GM18909 (cell line): Measurements from ENCODE around the gene BDKRB1.

Source experiments
- ATAC-seq: cut with Tn5 transposase; IDR thresholded peaks from one replicate; pipeline ENCODE4 v1.9.1; 2021; ENCODE audit warnings: mild to moderate bottlenecking; ENCODE audit not compliant: unreplicated experiment, poor library complexity

The BDKRB1 gene

GRCh38 chr14:96255501-96256366 is at the start of gene BDKRB1:
Gene BDKRB1, plus strand, starts transcription at chr14:96256210. Its CDS starts 7,473 bp downstream, at chr14:96263683.
- ATAC-seq: no peak

GRCh38 chr14:96206461-96206860 is 49.5 kb upstream of the BDKRB1 start:
- ATAC-seq: no peak

DNA sequence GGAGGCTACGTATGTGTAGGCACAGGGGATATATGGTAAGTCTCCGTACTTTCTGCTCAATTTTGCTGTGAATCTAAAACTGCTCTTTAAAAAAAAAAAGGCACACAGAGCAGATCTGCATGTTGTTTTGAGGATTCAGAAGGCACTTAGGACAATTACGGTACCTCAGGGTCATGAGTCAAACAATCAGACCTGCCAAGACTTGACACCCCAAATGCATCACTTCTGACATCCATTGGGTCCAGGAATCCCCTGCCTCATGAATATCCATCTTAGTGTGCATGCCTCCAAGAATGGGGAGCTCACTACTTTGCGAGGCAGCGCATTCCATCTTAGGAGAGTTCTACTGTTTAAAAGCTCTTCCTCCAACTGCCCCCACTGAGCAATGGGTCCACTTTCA is 48.3 kb upstream of the BDKRB1 start:
- ATAC-seq: no peak

DNA sequence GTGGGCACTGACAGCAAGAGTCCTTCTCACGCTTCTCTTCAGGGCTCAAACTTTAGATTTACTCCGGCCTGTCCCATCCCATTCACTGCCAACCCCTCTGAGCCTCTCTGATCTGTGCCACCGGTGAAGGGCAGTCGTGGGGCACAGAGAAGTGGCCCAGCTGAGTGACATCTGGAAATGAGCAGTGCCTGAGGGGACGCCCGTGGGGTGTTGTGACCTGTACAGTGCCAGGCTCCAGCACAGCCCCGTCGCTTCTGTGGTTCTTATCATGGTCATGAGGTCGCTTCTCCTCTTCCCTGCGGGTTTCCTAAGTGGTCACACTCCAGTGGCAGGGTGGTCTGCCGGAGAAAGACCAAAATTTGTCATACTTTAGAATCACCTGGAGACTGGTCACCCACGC is 47.3 kb upstream of the BDKRB1 start:
- ATAC-seq: no peak

DNA sequence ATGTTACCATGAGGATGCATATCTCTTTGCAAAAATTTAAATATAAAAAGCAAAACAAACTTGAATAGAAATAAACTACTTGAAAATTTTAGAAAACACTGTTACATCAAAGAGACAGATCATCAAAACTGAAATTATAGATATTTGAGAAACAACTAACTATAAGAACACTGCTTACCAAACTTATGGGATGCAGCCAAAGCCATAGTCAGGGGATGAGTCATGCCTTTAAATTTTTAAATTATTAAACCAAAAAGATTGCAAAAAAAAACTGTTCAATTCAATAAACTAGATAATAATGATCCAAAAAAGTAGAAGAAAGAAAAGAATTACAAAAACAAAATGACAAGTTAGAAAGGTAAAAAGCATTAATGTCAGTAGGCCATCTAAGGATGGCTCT is 43.9 kb upstream of the BDKRB1 start:
- no peak for ATAC-seq

GRCh38 chr14:96212896-96213295 is 43.1 kb upstream of the BDKRB1 start:
- ATAC-seq: no peak

DNA sequence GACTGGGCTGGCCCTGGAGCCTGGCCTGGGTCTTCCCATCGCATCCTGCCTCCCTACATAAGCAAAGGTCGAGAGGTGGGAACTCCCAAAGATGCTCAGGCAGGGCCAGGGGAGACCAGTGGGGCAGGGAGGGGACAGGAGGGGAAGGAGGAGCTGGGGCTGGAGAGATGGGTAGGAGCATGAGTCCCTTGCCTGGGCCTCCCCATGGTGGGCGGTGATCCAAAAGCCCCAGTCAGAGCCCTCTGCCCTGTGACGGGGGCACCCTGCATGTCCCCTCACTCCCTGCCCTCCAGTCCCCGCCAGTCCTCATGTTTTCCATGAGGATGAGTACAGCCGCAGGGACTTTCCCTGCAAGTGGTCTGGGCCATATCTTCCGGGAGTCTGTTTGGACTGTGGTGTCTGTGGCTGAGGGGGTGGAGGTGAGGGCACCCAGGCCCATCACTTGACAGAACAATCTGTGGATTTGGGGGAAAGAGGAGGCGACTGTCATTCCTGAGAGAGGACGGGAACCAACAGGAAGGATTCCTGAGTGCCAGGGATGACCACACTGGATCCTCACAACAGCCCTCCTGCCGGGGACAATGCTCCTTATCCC is 42.0 kb upstream of the BDKRB1 start:
- no peak for ATAC-seq

DNA sequence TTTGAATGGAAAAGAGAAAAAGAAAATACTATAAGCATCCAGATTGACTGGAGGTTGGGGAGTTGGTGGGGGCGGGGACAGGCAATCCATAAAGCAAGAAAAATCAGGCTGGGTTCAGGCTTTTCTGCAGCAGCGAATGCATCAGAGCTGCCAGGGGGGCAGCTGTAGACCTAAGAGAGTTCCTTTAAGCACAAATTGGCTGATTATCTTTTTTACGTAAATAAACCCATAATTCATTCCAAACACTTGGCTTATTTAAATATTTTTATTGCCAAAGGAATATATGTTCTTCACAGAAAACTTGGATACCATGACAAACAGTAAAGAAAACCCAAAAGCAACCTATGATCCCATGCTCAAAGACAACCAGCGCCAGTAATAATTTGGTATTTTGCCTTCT is 41.2 kb upstream of the BDKRB1 start:
- no peak for ATAC-seq

GRCh38 chr14:96215452-96216244 is 40.4 kb upstream of the BDKRB1 start:
- ATAC-seq: no peak

GRCh38 chr14:96216627-96217026 is 39.4 kb upstream of the BDKRB1 start:
- ATAC-seq: no peak

DNA sequence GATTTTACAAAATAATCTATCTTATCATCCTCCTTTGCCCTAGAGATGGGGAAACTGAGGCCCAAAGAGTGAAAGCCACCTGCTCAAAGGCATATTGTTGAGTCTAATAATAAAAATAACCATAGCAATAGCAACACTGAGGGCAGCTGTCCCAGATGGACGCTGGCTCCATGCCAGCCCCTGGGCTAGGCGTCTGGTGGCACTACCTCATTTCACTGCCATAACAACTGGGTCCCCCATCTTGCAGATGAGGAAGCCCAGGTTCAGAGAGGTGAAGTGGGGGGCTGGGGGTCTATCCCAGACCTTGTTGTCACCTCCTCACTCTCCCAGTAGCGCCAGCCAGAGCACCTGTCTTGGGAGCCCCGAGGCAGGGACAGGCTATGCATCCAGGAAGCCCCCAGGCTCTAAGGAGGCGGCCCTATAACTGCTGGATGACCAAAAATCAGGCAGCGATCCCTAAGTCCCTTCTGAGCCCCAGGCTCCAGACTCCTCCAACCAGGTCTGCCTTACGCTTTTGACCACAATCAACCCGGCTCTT is 38.6 kb upstream of the BDKRB1 start:
- ATAC-seq: no peak

DNA sequence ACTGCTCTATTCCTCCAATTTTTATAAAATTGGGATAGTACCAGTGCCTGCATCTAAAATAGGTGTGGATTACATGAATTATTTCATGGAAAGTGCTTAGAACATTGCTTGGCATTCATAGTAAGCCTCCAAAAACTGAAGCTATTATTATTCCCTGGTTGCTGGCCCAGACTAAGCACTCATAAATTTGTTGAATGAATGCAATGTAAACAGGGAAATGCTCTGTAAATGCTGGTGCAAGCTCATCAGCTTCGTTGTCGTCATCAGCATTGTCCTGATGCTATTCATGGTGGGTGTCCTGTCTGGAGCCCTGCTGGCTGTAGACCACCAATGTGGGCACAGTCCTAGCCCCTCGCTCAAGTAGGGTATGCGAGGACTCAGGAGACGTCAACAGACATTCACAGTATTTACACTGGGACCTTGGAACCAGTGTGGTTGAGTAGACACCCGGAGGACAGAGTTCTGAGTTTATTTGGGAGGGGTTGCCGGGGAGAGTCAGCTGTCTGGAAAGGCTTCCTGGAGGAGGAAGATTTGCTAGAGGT is 34.8 kb upstream of the BDKRB1 start:
- no peak for ATAC-seq

- ATAC-seq: no peak
Observed at GRCh38 chr14:96221841-96222240, 34.2 kb upstream of the BDKRB1 start.

DNA sequence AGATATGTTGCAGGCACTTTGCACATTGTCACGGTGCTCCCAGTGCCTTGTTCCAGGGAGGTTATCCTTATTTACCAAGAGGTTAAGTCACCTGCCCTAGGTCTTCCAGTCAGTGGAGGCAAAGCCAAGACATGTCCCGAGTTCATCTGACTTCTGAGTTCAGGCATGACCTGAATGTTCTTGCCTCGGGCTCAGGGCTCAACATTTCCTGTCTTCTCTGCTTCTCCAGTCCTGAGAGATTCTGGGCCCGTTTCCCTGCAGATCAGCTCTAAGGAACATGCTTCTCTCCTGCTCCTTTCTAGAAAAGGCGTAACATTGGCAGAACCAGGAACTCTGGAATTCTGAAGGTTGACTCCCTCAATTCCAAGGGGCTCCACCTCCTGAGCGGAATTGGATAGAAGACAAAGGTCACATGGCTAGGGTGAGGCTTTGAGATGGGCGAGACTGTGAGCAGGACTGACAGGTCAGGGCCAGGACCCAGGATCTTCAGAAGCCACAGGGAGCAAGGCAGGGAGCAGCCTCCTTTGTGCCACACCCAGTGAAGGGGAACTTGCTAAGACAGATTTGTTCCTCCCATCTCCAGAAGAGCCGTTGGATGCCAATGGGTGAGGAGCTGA is 31.4 kb upstream of the BDKRB1 start:
- no peak for ATAC-seq

- no peak for ATAC-seq
Observed at GRCh38 chr14:96225213-96225612, 30.8 kb upstream of the BDKRB1 start.

DNA sequence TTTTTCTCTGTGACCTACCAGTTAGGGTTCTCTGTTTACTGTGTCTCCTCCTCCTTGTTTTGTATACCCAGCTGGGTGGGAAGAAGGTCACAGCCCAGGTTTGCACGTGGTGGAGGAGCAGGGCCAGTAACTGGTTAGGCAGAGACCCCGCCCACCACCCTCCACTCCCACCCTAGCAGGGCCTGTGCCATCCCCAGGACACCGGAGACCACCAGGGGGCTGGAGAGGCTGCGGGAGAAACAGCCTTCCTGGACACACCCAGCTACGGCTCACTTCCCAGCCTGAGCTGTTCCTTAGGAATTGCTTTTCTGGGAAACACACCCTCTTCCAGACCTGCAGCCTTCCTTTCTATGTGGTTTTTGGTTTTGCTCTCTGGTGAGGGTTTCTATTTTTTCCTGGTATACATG is 30.3 kb upstream of the BDKRB1 start:
- ATAC-seq: no peak

DNA sequence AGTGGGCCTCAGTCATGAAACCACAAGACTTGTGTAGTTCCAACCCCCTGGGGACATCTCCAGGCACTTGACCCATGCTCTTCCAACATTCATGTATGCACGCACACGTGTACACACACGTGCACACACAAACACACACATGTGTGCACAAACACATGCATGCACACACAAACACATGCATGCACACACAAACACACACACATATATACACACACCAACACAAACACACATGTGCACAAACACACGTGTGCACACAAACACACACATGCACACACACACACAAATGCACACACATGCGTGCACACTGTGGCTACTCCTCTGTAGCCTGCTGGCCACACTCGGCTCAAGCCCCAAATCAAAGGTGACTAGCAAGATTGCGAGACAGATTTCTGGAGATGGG is 28.6 kb upstream of the BDKRB1 start:
- ATAC-seq: no peak

DNA sequence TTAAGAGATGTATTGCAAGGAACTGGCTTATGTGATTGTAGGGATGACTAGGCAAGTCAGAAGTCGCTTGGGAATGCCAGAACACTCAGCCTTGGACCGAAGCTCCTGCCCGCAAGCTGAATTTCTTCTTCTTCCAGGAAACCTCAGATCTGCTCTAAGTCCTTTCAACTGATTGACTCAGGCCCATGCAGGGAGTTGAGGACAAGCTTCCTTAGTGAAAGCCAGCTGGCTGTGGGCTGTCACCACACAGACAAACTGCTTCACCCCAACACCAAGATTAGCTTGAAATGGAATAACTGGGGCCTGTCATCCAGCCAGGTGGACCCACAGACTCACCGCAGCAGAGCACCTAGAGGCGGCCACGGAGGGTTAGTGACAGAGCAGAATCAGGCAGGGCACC is 26.7 kb upstream of the BDKRB1 start:
- ATAC-seq: no peak

DNA sequence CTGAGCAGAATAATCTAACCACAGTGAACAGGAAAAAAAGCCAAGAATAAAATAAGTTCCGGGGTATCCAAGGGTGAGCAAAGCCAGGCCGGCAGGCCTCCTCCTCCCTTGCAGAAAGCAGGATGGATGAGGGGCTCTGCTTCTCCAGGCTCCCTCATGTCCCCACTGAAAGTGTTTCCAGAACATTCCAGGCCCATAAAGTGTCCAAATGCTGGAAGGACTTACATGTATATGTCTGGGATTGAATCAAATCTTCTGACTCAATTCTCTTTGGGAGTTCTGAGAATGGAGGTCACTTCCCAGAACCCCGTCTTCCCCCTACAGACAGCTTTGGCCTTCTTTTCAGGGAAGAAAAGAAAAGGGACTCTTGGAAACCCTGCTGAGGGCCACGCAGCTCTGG is 25.0 kb upstream of the BDKRB1 start:
- no peak for ATAC-seq

GRCh38 chr14:96231526-96232130 is 24.4 kb upstream of the BDKRB1 start:
- no peak for ATAC-seq
